Measurements from ENCODE around the gene LRP1.

GRCh38 chr12:57205186-57205585 lies 76.9 kb downstream of the LRP1 start:
- no peak for TF ChIP-seq ZNF160 (CRISPR knock-in tag; IDR thresholded peaks at IDR 0.05)
- TF ChIP-seq BCL6 (CRISPR knock-in tag; IDR thresholded peaks at IDR 0.05): no peak
- TF ChIP-seq FIP1L1 (IDR thresholded peaks at IDR 0.05; ENCODE audit: borderline replicate concordance, insufficient read depth, low read depth, low read length): no peak
- no peak for TF ChIP-seq ZNF253 (CRISPR knock-in tag; IDR thresholded peaks at IDR 0.05; ENCODE audit: borderline replicate concordance)
- no peak for TF ChIP-seq GMEB1 (CRISPR knock-in tag; IDR thresholded peaks at IDR 0.05; ENCODE audit: borderline replicate concordance)
- no peak for TF ChIP-seq HNRNPH1 (optimal IDR thresholded peaks at IDR 0.05; ENCODE audit: low read depth, low read length)
- no peak for TF ChIP-seq CHD4 (IDR thresholded peaks at IDR 0.05; ENCODE audit: borderline replicate concordance, low read length)
- no peak for TF ChIP-seq ZNF354B (CRISPR knock-in tag; IDR thresholded peaks at IDR 0.05)
- TF ChIP-seq ZNF30 (CRISPR knock-in tag; IDR thresholded peaks at IDR 0.05): no peak
- no peak for TF ChIP-seq SNAPC5 (CRISPR knock-in tag; IDR thresholded peaks at IDR 0.05; ENCODE audit: borderline replicate concordance)
- TF ChIP-seq ZNF562 (CRISPR knock-in tag; IDR thresholded peaks at IDR 0.05; ENCODE audit: borderline replicate concordance): no peak

Data from HepG2 (cell line).